ENCODE measurements around the gene DNAH6. TPM values are rescaled to one million over a fixed set of nuclear protein-coding genes. Genes with fewer than 3 reads are reported as not detected.

Gene DNAH6
- total RNA-seq, 3 donors from 2014 or later = 2.3 to 4.1 (median 3.0) TPM

DNA sequence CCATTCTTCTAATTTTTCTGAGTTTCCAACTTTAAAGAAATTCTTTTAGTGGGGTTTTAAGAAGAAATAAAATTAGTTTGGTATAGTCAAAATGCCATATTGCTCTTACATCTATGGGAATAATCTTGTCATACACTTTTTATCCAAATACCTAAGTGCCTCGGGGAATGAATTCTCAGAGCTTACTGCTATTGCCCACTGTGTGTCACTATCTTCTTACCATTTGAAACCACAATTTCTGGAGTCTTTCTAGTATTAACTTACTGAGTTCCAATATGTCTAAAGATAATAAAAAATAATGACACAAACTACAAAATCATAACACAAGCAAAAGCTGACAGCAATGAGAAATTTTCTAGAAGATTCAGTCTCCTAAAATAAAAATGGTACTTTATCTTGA, 23.7 kb upstream of the DNAH6 start:
- Histone ChIP-seq H3K27ac (no peak overlapping the region), H3K36me3 (no peaks in the 10 kb centered on the region), H3K9me3 (no peaks in the 10 kb centered on the region), H3K4me1 (no peaks in the 10 kb centered on the region), H3K4me3 (no peak overlapping the region), H3K27me3 (no peaks in the 10 kb centered on the region)
- intact Hi-C loops (cut with DNase I; ENCODE audit: low total_unique reads) = no loop called here
- no peak for DNase-seq (ENCODE audit: low spot score in 2 of 2)
- TF ChIP-seq POLR2AphosphoS5 (IDR thresholded peaks at IDR 0.05) = no peak
- TF ChIP-seq, protein P1, sequence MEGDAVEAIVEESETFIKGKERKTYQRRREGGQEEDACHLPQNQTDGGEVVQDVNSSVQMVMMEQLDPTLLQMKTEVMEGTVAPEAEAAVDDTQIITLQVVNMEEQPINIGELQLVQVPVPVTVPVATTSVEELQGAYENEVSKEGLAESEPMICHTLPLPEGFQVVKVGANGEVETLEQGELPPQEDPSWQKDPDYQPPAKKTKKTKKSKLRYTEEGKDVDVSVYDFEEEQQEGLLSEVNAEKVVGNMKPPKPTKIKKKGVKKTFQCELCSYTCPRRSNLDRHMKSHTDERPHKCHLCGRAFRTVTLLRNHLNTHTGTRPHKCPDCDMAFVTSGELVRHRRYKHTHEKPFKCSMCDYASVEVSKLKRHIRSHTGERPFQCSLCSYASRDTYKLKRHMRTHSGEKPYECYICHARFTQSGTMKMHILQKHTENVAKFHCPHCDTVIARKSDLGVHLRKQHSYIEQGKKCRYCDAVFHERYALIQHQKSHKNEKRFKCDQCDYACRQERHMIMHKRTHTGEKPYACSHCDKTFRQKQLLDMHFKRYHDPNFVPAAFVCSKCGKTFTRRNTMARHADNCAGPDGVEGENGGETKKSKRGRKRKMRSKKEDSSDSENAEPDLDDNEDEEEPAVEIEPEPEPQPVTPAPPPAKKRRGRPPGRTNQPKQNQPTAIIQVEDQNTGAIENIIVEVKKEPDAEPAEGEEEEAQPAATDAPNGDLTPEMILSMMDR (IDR thresholded peaks at IDR 0.05) = no peak
- TF ChIP-seq POLR2A (IDR thresholded peaks at IDR 0.05) = no peak

- no peaks in the 10 kb centered on the region for H3K4me1 ChIP-seq
- H3K27me3 ChIP-seq = no peaks in the 10 kb centered on the region
- TF ChIP-seq, protein P1 (IDR thresholded peaks at IDR 0.05) = no peak
- TF ChIP-seq POLR2A (IDR thresholded peaks at IDR 0.05) (no peak), POLR2AphosphoS5 (IDR thresholded peaks at IDR 0.05) (no peak)
- H3K4me3 ChIP-seq = no peak overlapping the region
- no peaks in the 10 kb centered on the region for H3K9me3 ChIP-seq
- H3K36me3 ChIP-seq = no peaks in the 10 kb centered on the region
- H3K27ac ChIP-seq = no peak overlapping the region
- no peak for DNase-seq (ENCODE audit: low spot score in 2 of 2)
- intact Hi-C loops (cut with DNase I; ENCODE audit: low total_unique reads) = no loop called here
Observed at GRCh38 chr2:84493514-84493913, 22.8 kb upstream of the DNAH6 start.

- no peaks in the 10 kb centered on the region for H3K4me1 ChIP-seq
- no peaks in the 10 kb centered on the region for H3K36me3 ChIP-seq
- no peaks in the 10 kb centered on the region for H3K27me3 ChIP-seq
- intact Hi-C loops (cut with DNase I; ENCODE audit: low total_unique reads) = no loop called here
- H3K9me3 ChIP-seq = no peaks in the 10 kb centered on the region
- DNase-seq (ENCODE audit: low spot score in 2 of 2) = no peak
- H3K27ac ChIP-seq = no peak overlapping the region
- TF ChIP-seq POLR2AphosphoS5 (IDR thresholded peaks at IDR 0.05) (no peak), POLR2A (IDR thresholded peaks at IDR 0.05) (no peak)
- TF ChIP-seq, protein P1 (IDR thresholded peaks at IDR 0.05) = no peak
- H3K4me3 ChIP-seq = no peak overlapping the region
Observed at GRCh38 chr2:84494070-84494469, 22.2 kb upstream of the DNAH6 start.

- H3K4me3 ChIP-seq = no peak overlapping the region
- no peak for DNase-seq (ENCODE audit: low spot score in 2 of 2)
- intact Hi-C loops (cut with DNase I; ENCODE audit: low total_unique reads) = no loop called here
- no peaks in the 10 kb centered on the region for H3K36me3 ChIP-seq
- no peaks in the 10 kb centered on the region for H3K27me3 ChIP-seq
- H3K9me3 ChIP-seq = no peaks in the 10 kb centered on the region
- H3K4me1 ChIP-seq = no peaks in the 10 kb centered on the region
- no peak for TF ChIP-seq POLR2A (IDR thresholded peaks at IDR 0.05)
- TF ChIP-seq, protein P1 (IDR thresholded peaks at IDR 0.05) = peak; percentile 47 to 75 (median 61)
- no peak overlapping the region for H3K27ac ChIP-seq
Observed at GRCh38 chr2:84495539-84496146, 20.7 kb upstream of the DNAH6 start.

DNA sequence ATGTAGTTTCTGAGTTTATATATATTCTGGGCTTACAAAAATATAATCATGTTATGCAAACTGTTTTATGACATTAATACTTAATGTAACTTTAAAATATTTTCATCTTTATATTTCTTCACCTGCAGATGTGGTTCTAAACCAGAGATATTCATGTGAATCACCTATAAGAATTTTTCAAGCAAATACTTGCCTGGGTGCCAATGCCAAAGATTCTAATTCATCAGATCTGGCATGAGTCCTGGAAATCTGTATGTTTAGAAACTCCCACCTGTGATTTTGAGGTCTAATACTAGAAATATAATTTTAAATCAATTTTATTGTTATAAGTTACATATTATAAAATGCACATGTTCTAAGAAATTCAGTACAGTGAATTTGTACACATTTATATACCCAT, 19.9 kb upstream of the DNAH6 start:
- H3K9me3 ChIP-seq = no peaks in the 10 kb centered on the region
- no peak overlapping the region for H3K27ac ChIP-seq
- no peak for DNase-seq (ENCODE audit: low spot score in 2 of 2)
- intact Hi-C loops (cut with DNase I; ENCODE audit: low total_unique reads) = no loop called here
- no peaks in the 10 kb centered on the region for H3K27me3 ChIP-seq
- no peaks in the 10 kb centered on the region for H3K36me3 ChIP-seq
- no peak overlapping the region for H3K4me3 ChIP-seq
- no peaks in the 10 kb centered on the region for H3K4me1 ChIP-seq
- TF ChIP-seq, protein P1 (IDR thresholded peaks at IDR 0.05) = no peak
- no peak for TF ChIP-seq POLR2AphosphoS5 (IDR thresholded peaks at IDR 0.05)
- TF ChIP-seq POLR2A (IDR thresholded peaks at IDR 0.05) = no peak
